ENCODE results near the gene DCAF10.
A peak's percentile ranks its signal among the peaks of the same experiment; 100 is the strongest.
"Not testable (repeated sequence)": the region's sequence is repeated elsewhere in the genome, so short reads cannot be mapped to it uniquely, and the experiment has no call there.

DCAF10 gene

DNA sequence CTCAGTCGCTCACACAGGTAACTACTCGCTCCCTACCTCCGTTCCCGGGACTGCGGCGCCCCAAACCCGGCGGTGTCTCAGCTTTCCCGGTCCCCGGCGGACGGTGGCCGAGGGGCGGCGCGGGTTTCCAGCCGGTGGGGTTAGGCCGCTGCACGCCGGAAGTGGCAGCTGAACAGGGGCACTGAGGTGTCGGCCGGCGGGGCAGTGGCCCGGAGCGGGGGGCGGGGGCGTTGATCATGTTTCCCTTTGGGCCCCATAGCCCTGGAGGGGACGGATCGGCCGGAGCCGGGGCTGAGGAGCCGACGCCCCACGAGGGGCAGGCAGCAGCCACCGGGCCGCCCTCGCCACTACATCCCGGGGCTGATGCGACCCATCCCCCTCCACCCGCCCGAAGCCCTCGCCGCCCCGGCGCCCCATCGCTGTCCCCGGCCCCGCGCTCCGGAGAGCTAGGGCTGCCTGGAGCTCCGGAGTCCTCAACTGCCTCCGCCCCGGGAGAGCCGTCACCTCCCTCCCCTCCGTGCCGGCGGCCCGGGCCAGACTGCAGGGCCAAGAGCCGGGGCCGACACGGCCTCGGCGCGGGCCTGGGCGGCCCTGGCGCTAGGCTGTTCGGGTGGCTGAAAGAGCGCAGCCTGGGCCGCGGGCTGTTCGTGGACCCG lies at the start of gene DCAF10:
Gene DCAF10 (plus strand): TSS at position 167 of the 656 bp plus-strand sequence. CDS start 70 bp downstream, at position 237.
- FAIRE-seq, result peak; percentile 91
- peak; percentile 87 for DNase-seq (ENCODE audit: low spot score)

DNA sequence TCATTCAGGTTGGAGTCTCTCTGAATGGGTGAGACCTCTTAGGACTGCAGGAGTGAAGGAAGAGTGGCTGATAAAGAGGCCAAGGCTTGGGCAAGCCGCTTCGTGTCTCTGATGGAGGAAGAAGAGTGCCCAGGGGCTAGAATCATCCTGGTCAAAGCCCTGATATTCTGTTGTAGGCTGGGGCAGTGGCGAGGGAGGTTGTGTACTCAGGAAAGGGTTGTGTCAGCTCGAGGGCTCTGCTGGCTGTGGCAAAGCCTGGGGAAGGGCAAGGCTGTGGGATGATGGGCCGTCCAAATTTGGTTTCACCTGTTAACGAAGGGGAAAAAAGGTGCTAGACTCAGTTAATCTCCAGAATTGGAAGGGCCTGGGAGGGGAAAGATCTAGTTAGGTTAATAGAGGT lies 49.4 kb upstream of the DCAF10 start:
- FAIRE-seq, result no peak

GRCh38 chr9:37751704-37752103 lies 48.9 kb upstream of the DCAF10 start:
- FAIRE-seq; DNase-seq (ENCODE audit: low spot score): not testable (repeated sequence)

More for the DNA sequence above, 49.4 kb upstream of the DCAF10 start:
- no peak for DNase-seq (ENCODE audit: low spot score)

DNA sequence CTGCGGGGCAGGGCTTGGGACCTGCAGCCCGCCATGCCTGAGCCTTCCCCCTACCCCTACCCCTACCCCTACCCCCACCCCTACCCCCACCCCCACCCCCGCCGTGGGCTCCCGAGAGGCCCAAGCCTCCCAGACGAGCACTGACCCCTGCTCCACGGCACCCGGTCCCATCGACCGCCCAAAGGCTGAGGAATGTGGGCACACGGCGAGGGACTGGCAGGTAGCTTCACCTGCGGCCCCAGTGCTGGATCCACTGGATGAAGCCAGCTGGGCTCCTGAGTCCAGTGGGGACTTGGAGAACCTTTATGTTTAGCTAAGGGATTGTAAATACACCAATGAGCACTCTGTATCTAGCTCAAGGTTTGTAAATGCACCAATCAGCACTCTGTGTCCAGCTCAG lies 48.5 kb upstream of the DCAF10 start:
- FAIRE-seq; DNase-seq (ENCODE audit: low spot score): not testable (repeated sequence)

- DNase-seq (ENCODE audit: low spot score), result no peak
- FAIRE-seq, result no peak
Observed at GRCh38 chr9:37752642-37753488, 47.7 kb upstream of the DCAF10 start.

- peak; percentile 91 for DNase-seq (ENCODE audit: low spot score)
- no peak for FAIRE-seq
Observed at GRCh38 chr9:37753489-37754190, 47.0 kb upstream of the DCAF10 start, which contains the start of gene TRMT10B. Gene TRMT10B, plus strand, starts transcription at chr9:37753805. Its CDS starts 8,127 bp downstream, at chr9:37761932.

- no peak for DNase-seq (ENCODE audit: low spot score)
- no peak for FAIRE-seq
Observed at GRCh38 chr9:37758747-37759146, 41.9 kb upstream of the DCAF10 start.

GRCh38 chr9:37760416-37761161 lies 40.0 kb upstream of the DCAF10 start:
- FAIRE-seq (no peak), DNase-seq (ENCODE audit: low spot score) (no peak)

GRCh38 chr9:37761511-37761910 lies 39.1 kb upstream of the DCAF10 start:
- DNase-seq (ENCODE audit: low spot score), result no peak
- FAIRE-seq, result no peak

GRCh38 chr9:37765263-37765662 lies 35.3 kb upstream of the DCAF10 start:
- not testable (repeated sequence) for DNase-seq (ENCODE audit: low spot score); FAIRE-seq

DNA sequence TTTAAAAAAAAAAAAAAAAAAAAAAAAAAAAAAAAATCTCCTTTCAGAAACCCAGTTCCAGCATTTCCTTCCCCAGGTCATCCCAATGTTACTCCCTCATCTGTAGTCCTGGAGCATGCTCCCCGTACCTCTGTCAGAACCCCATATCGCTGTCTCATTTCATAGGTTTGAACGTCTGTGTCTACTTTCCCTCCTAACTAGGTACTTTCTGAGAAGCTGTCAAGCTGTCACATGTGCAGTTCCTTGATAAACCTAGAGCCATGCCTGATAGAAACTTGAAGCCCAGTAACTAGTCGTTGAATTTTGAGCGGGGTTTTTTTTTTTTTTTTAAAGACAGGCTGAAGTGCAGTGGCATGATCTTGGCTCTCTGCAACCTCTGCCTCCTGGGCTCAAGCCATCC lies 31.3 kb upstream of the DCAF10 start:
- no peak for DNase-seq (ENCODE audit: low spot score)
- FAIRE-seq, result no peak

DNA sequence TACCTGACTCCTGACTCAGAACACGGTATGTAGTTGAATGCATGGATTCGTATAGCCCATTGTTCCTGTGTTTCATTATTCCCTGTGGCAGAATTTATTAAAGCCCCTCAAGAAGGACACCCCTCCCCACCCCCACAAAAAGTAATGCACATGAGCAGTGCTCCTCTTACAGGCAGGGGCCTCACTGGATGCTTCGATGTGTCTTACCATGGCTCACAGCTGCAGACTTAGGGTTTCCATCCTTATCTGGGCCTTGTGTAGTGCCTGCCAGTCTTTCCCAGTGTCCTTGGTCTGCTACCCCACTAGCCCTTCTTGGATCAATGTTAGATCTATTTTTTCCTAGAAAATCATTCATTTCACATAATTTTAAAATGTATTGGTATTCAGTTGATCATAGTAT lies 30.6 kb upstream of the DCAF10 start:
- FAIRE-seq, result no peak

DNA sequence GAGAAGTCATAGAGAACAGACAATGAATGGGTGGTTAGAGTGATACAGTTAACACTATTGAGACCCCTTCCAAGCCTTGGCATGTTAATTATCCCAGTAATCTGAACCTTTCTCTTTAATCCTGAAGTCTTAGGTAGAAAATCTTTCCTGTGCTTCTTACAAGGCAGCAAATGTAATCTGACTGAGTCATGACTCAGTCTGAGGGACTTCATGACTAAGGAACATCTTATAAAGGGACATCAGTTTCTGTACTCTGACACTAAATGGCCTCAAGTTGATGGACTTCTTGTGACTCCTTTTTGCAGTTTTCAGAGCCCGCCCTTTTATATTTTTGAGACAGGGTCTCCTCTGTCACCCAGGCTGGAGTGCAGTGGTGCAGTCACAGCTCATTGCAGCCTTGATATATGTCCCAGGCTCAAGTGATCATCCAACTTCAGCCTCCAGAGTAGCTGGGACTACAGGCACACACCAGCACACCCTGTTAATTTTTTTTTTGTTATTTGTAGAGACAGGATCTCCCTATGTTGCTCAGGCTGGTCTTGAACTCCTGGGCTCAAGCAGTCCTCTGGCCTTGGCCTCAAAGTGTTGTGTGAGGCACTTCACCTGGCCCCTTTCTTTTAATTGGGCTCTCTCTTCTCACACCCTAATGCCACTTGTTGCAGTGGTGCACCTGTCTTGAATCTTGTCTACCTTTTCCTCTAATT lies 25.2 kb upstream of the DCAF10 start:
- DNase-seq (ENCODE audit: low spot score) (no peak), FAIRE-seq (no peak)

More for the DNA sequence above, 30.6 kb upstream of the DCAF10 start:
- no peak for DNase-seq (ENCODE audit: low spot score)

DNA sequence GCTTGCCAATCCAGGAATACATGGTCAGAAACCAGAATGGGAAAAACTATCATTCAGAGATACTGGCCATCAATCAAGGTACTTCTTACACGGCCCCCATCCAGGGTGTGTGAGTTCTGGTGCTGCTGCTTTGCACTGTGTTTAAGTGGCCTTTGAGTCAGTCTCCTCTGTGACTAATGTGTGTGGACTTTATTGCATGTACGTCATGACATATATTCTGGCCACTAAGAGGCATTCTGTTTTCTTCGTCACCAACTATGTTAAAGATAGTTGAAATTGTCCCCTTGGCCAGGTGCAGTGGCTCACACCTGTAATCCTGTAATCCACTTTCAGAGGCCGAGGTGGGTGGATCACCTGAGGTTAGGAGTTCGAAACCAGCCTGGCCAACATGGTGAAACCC lies 24.3 kb upstream of the DCAF10 start:
- FAIRE-seq (no peak), DNase-seq (ENCODE audit: low spot score) (no peak)

- DNase-seq (ENCODE audit: low spot score) (no peak), FAIRE-seq (no peak)
Observed at GRCh38 chr9:37778534-37778933, 22.1 kb upstream of the DCAF10 start.

GRCh38 chr9:37784291-37784615 lies 16.3 kb upstream of the DCAF10 start:
- DNase-seq (ENCODE audit: low spot score), result no peak
- FAIRE-seq, result no peak

GRCh38 chr9:37784616-37785483 lies 15.7 kb upstream of the DCAF10 start, which contains the start of gene EXOSC3:
Gene EXOSC3, minus strand, starts transcription at chr9:37785064. Its CDS starts 20 bp downstream, at chr9:37785044.
- FAIRE-seq, result peak; percentile 30
- DNase-seq (ENCODE audit: low spot score), result peak; percentile 89

DNA sequence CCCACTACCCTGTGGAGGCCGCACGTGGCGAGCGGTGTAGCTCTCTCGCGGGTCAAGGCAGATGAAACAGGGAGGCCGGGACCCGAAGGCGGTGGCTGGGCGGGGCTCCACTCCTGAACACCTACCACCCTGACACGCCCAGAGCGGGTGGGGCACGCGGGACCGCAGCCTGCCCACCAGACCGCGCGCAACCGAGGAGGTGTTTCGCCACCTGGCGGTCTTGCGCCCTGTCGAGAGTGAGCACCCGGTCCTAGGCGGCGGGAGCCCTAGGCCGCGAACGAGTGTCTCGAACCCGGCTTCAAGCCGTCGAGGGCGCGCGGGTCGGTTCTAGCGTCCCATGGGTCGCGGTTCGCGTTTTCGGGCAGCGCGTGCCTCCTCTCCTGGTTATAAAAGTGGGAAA lies 13.5 kb upstream of the DCAF10 start:
- no peak for DNase-seq (ENCODE audit: low spot score)

GRCh38 chr9:37788332-37788731 lies 12.3 kb upstream of the DCAF10 start:
- no peak for FAIRE-seq
- no peak for DNase-seq (ENCODE audit: low spot score)

More for the DNA sequence above, 13.5 kb upstream of the DCAF10 start:
- FAIRE-seq, result no peak
